Keratinocyte (primary cell): ENCODE data around the gene ISG15. TPM values are rescaled to one million over a fixed set of nuclear protein-coding genes. Genes with fewer than 3 reads are reported as not detected.

Source experiments
- DNase-seq: peaks from one replicate; pipeline ENCODE4 v3.0.0-alpha.2; 2011; ENCODE audit warnings: low read depth, missing footprints, low spot score
- FAIRE-seq: peaks from 2 replicates; lab custom pipeline; 2011; peaks lifted over from hg19 to GRCh38; lab: Jason Lieb, UNC
- H2AFZ ChIP-seq: 2 replicates; pipeline ENCODE4 v1.6.0; 2012; ENCODE audit warnings: low read length, control low read depth, inconsistent platforms; ENCODE audit not compliant: control insufficient read depth
- H3K27ac ChIP-seq: 2 replicates; pipeline ENCODE4 v1.5.1; 2011; ENCODE audit warnings: low read length; ENCODE audit not compliant: control insufficient read depth, insufficient read depth
- H3K27me3 ChIP-seq: 3 replicates; pipeline ENCODE4 v1.6.0; 2011; ENCODE audit warnings: low read length; ENCODE audit not compliant: control insufficient read depth, insufficient read depth; ENCODE audit errors: extremely low read depth
- H3K36me3 ChIP-seq, 2 experiments: 2 replicates in 1 of 2; 3 replicates in 1 of 2; pipeline ENCODE4 v1.5.1; 2011; ENCODE audit warnings: low read length in 2 of 2, mild to moderate bottlenecking in 1 of 2; ENCODE audit not compliant: control insufficient read depth in 2 of 2, insufficient read depth in 2 of 2; ENCODE audit errors: extremely low read depth in 1 of 2
- H3K4me1 ChIP-seq: 3 replicates; pipeline ENCODE4 v1.5.1; 2011; ENCODE audit warnings: low read length; ENCODE audit not compliant: control insufficient read depth, insufficient read depth; ENCODE audit errors: extremely low read depth
- H3K4me2 ChIP-seq: 3 replicates; pipeline ENCODE4 v1.6.0; 2011; ENCODE audit warnings: low read depth, low read length; ENCODE audit not compliant: control insufficient read depth, insufficient read depth; ENCODE audit errors: extremely low read depth
- H3K4me3 ChIP-seq, 3 experiments: fragments of 200-600 bp in 1 of 3; sonication (generic) in 1 of 3; 2 replicates in 2 of 3; 3 replicates in 1 of 3; pipeline ENCODE4 v1.5.1; 2011 to 2016; ENCODE audit warnings: low read length in 3 of 3, mild to moderate bottlenecking in 3 of 3, control low read depth in 2 of 3, inconsistent platforms in 1 of 3, low read depth in 1 of 3, mixed read lengths in 1 of 3, mixed run types in 1 of 3, moderate library complexity in 1 of 3; ENCODE audit not compliant: control insufficient read depth in 2 of 3, insufficient read depth in 2 of 3; ENCODE audit errors: extremely low read depth in 1 of 3
- H3K79me2 ChIP-seq: 2 replicates; pipeline ENCODE4 v1.6.0; 2012; ENCODE audit warnings: low read length; ENCODE audit not compliant: control insufficient read depth, insufficient read depth
- H3K9ac ChIP-seq: 3 replicates; pipeline ENCODE4 v1.6.0; 2011; ENCODE audit warnings: low read length; ENCODE audit not compliant: control insufficient read depth, insufficient read depth; ENCODE audit errors: extremely low read depth
- H3K9me1 ChIP-seq: 3 replicates; pipeline ENCODE4 v1.6.0; 2011; ENCODE audit warnings: low read length; ENCODE audit not compliant: control insufficient read depth, insufficient read depth; ENCODE audit errors: extremely low read depth
- H3K9me3 ChIP-seq: 2 replicates; pipeline ENCODE4 v1.5.1; 2012; ENCODE audit warnings: low read depth, low read length; ENCODE audit not compliant: control insufficient read depth
- H4K20me1 ChIP-seq: 3 replicates; pipeline ENCODE4 v1.6.0; 2011; ENCODE audit warnings: low read length; ENCODE audit not compliant: control insufficient read depth, insufficient read depth; ENCODE audit errors: extremely low read depth
- EZH2 ChIP-seq: IDR thresholded peaks from one replicate; pipeline ENCODE4 v1.6.1; 2012; ENCODE audit warnings: inconsistent platforms, mild to moderate bottlenecking, low read length, moderate library complexity
- dilution Hi-C: fragments of 300-500 bp; cut with MboI; formaldehyde crosslinking; loops from one replicate; pipeline ENCODE4 v1.7.0; 2020; ENCODE audit warnings: low sequenced_read_pairs; ENCODE audit not compliant: extremely low pct_ligation_motif_present
- polyA plus RNA-seq, 5 experiments: library from polyadenylated mRNA; depleted of rRNA in 3 of 5; stranded (reverse) in 3 of 5; stranded (forward) in 1 of 5; unstranded in 1 of 5; fragments of >200 nt; gene quantifications; 1 replicate in 1 of 5; 2 replicates in 3 of 5; 3 replicates in 1 of 5; pipeline versions ENCODE4 v1.2.1 to v1.2.3, GENCODE V29; 2011 to 2012; ENCODE audit warnings: missing spikeins in 2 of 5, low read depth in 1 of 5, low replicate concordance in 1 of 5
- TF ChIP-seq, protein P1 (sequence below), 3 experiments: IDR thresholded peaks in 1 of 3; conservative IDR thresholded peaks in 1 of 3; optimal IDR thresholded peaks in 1 of 3; 2 replicates in 2 of 3; 3 replicates in 1 of 3; pipeline versions ENCODE3 to v1.5.1; 2011; ENCODE audit warnings: low read length in 3 of 3, mild to moderate bottlenecking in 3 of 3, moderate library complexity in 2 of 3, control low read depth in 1 of 3, inconsistent platforms in 1 of 3; ENCODE audit not compliant: insufficient read depth in 2 of 3; ENCODE audit errors: extremely low read depth in 1 of 3

The ISG15 gene
- polyA plus RNA-seq, 1 donor (not counting 4 experiments of a cell fraction or from before 2014, with no cell fraction given) = 246 TPM

DNA sequence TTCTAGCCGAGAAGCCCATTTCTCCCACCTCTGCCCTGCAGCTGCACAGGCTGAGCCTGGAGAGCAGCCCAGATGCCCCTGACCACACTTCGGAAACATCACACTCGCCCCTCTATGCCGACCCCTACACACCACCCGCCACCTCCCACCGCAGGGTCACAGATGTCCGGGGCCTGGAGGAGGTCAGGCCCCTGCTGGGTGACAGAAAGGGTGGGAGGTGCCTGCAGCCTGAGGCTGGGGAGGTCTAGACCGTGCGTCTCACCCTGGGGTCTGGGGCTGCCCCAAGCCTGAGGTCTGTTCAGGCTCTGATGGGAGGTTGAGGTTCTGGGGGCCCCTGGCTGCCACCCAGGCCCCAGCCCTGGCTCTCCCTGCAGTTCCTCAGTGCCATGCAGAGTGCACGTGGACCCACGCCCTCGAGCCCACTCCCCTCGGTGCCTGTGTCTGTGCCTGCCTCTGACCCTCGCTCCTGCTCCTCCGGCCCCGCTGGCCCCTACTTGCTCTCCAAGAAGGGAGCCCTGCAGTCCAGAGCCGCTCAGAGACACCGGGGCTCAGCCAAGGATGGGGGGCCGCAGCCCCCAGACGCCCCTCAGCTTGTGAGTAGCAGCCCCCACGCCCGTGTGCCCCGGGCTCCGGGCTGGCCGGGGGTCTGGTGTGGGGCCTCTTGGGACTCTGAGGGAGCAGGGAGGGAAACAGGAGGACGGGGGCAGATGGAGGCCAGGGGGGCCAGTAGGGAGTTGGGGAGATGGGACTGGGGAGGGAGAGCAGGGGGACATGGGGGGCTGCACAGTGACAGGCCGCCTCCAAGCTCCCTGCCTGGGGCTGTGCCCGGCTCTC, 39.6 kb upstream of the ISG15 start:
- Histone ChIP-seq H3K9me3 (no peaks in the 10 kb centered on the region), H3K9me1 (no peaks in the 10 kb centered on the region), H3K79me2 (no peaks in the 10 kb centered on the region), H3K4me1 (peaks cover 4% of the 10 kb centered on the region), H3K36me3 (peaks cover 0 to 3% of the 10 kb centered on the region in 2 experiments), H3K4me2 (no peak overlapping the region), H4K20me1 (no peaks in the 10 kb centered on the region), H2AFZ (no peak overlapping the region), H3K4me3 (no peak overlapping the region), H3K27ac (no peak overlapping the region), H3K27me3 (no peaks in the 10 kb centered on the region), H3K9ac (no peak overlapping the region)
- DNase-seq (no peak), FAIRE-seq (no peak)
- TF ChIP-seq, protein P1, sequence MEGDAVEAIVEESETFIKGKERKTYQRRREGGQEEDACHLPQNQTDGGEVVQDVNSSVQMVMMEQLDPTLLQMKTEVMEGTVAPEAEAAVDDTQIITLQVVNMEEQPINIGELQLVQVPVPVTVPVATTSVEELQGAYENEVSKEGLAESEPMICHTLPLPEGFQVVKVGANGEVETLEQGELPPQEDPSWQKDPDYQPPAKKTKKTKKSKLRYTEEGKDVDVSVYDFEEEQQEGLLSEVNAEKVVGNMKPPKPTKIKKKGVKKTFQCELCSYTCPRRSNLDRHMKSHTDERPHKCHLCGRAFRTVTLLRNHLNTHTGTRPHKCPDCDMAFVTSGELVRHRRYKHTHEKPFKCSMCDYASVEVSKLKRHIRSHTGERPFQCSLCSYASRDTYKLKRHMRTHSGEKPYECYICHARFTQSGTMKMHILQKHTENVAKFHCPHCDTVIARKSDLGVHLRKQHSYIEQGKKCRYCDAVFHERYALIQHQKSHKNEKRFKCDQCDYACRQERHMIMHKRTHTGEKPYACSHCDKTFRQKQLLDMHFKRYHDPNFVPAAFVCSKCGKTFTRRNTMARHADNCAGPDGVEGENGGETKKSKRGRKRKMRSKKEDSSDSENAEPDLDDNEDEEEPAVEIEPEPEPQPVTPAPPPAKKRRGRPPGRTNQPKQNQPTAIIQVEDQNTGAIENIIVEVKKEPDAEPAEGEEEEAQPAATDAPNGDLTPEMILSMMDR (optimal IDR thresholded peaks at IDR 0.05 in 1 of 3, IDR thresholded peaks at IDR 0.05 in 1 of 3, conservative IDR thresholded peaks at IDR 0.05 in 1 of 3; ENCODE audit: extremely low read depth in 1 of 3, insufficient read depth in 2 of 3, low read length in 3 of 3) = no peak
- TF ChIP-seq EZH2 = no peak
- dilution Hi-C loops = no loop called here

DNA sequence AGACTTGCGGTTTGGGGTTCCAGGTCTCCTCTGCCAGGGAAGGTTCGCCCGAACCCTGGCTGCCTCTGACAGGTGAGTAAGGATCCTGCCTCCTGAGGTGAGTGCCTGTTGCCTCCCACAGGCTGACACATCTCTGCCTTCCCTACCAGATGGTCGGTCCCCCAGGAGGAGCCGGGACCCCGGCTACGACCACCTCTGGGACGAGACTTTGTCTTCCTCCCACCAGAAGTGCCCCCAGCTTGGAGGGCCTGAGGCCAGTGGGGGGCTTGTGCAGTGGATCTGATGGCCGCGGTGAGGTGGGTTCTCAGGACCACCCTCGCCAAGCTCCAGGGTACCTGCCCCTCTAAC, 39.0 kb upstream of the ISG15 start:
- Histone ChIP-seq H3K27ac (no peak overlapping the region), H3K27me3 (no peaks in the 10 kb centered on the region), H3K4me3 (no peak overlapping the region), H2AFZ (no peak overlapping the region), H3K9ac (no peak overlapping the region), H4K20me1 (no peaks in the 10 kb centered on the region), H3K9me3 (no peaks in the 10 kb centered on the region), H3K4me2 (no peak overlapping the region), H3K9me1 (no peaks in the 10 kb centered on the region), H3K79me2 (no peaks in the 10 kb centered on the region), H3K36me3 (peaks cover 0 to 3% of the 10 kb centered on the region in 2 experiments), H3K4me1 (peaks cover 4% of the 10 kb centered on the region)
- dilution Hi-C loops = no loop called here
- TF ChIP-seq EZH2 = no peak
- TF ChIP-seq, protein P1 (optimal IDR thresholded peaks at IDR 0.05 in 1 of 3, IDR thresholded peaks at IDR 0.05 in 1 of 3, conservative IDR thresholded peaks at IDR 0.05 in 1 of 3; ENCODE audit: extremely low read depth in 1 of 3, insufficient read depth in 2 of 3, low read length in 3 of 3) = no peak
- no peak for DNase-seq
- no peak for FAIRE-seq
